Measurements from ENCODE around the gene RNF26. TPM values are rescaled to one million over a fixed set of nuclear protein-coding genes. Genes with fewer than 3 reads are reported as not detected.
A peak's percentile ranks its signal among the peaks of the same experiment; 100 is the strongest.

Gene RNF26
- polyA plus RNA-seq, 1 of the 3 experiments (the other 2 are of a cell fraction), result 31.9 TPM

GRCh38 chr11:119372260-119373058 lies 38.1 kb downstream of the RNF26 start:
- no peaks in the 10 kb centered on the region for H3F3A ChIP-seq (replicated peaks; ENCODE audit: insufficient read depth)
- peaks cover 19 to 97% of the 10 kb centered on the region in 2 experiments for H3K4me1 ChIP-seq (ENCODE audit: control insufficient read depth in 1 of 2, insufficient read depth in 2 of 2, low read depth in 1 of 2, low read length in 1 of 2)
- no peak for TF ChIP-seq MXI1 (IDR thresholded peaks at IDR 0.05; ENCODE audit: low read depth, low read length)
- no peak for TF ChIP-seq SMC3 (IDR thresholded peaks at IDR 0.05; ENCODE audit: low read depth, low read length)
- no peak for TF ChIP-seq RAD21 (IDR thresholded peaks at IDR 0.05; ENCODE audit: low read length)
- no peak for TF ChIP-seq MEF2A (IDR thresholded peaks at IDR 0.05; ENCODE audit: borderline replicate concordance, low read depth)
- no peak for TF ChIP-seq NFIC (IDR thresholded peaks at IDR 0.05; ENCODE audit: borderline replicate concordance)
- no peak for TF ChIP-seq JUND (IDR thresholded peaks at IDR 0.05)
- TF ChIP-seq GATA2 (CRISPR knock-in tag; IDR thresholded peaks at IDR 0.05), result no peak
- H3K27me3 ChIP-seq (ENCODE audit: insufficient read depth), result no peaks in the 10 kb centered on the region
- H3K4me3 ChIP-seq (ENCODE audit: low read depth in 2 of 2, low read length in 1 of 2), result no peak overlapping the region
- H3K79me2 ChIP-seq (ENCODE audit: insufficient read depth), result no peaks in the 10 kb centered on the region
- H3K9me2 ChIP-seq, result no peaks in the 10 kb centered on the region
- no peaks in the 10 kb centered on the region for H3K9me3 ChIP-seq
- WGBS (ENCODE audit: low lambda C conversion rate), result 90% methylated on average over 5 of the region's 26 CpGs
- ChIA-PET CTCF (interaction anchor here (0.9 to 22.5 kb wide), 13 partner anchors 8 to 922 kb away, joined by 3 to 390 read pairs (median 22); partner anchors contain the start of genes C1QTNF5, CBL, MFRP and USP2), POLR2A (interaction anchor here (1.1 kb wide), 1 partner anchor 100 kb away, joined by 3 read pairs; no protein-coding TSS in a partner anchor)
- H3K9ac ChIP-seq, result no peak overlapping the region
- H2AFZ ChIP-seq (ENCODE audit: low read depth), result no peak overlapping the region
- no peak for DNase-seq
- no peaks in the 10 kb centered on the region for H3K36me3 ChIP-seq (replicated peaks in 1 of 2; ENCODE audit: control insufficient read depth in 1 of 2, insufficient read depth in 2 of 2, low read length in 1 of 2)
- no peaks in the 10 kb centered on the region for H4K20me1 ChIP-seq (ENCODE audit: insufficient read depth)
- H3K27ac ChIP-seq (ENCODE audit: low read depth in 2 of 2, low read length in 1 of 2), result peak overlapping the region in 1 of 2 experiments; percentile 16; a peak in 1 of 4 replicates
- H3K4me2 ChIP-seq, result no peak overlapping the region

DNA sequence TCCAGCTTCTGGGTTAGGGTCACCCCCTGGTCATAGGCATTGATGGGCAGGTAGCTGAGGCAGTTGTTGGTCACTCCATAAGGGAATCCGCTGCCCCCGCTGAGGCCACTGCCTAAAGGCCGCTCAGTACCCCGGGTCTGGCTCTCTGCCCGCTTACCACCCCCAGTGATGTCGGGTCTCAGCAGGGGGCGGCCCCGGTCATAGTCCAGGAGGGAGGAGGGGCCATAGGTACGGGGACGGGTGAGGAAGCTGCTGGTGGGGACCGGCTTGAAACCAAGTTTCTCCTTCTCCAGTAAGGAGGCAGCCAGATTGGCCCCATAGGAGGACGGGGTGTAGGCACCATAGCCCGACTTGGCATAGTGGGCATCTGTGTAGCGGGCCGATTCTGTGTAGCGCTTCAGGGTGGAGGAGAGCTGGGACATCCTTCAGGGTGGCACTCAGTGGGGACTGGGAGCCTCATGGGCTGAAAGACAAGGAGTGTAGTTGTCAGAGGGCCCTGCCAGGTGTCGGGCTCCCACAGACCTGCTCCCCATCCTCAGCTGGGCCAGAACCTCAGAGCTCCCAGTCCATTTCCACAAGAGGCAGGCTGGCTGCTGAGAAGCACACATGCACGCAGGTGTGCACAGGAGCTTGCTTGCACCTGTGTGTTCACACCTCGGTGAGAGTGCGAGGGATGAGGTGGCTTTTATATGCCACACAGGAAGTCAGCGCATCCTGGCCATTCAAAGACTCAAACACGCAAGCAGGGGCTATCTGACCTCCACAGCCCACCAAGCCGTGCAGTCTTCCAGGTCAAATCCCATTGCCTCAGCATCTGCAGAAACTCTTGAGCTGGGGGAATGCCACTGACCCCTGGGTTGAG lies 39.0 kb downstream of the RNF26 start:
- no peaks in the 10 kb centered on the region for H3K36me3 ChIP-seq (replicated peaks in 1 of 2; ENCODE audit: control insufficient read depth in 1 of 2, insufficient read depth in 2 of 2, low read length in 1 of 2)
- no peak for DNase-seq
- no peaks in the 10 kb centered on the region for H3K79me2 ChIP-seq (ENCODE audit: insufficient read depth)
- POLR2A ChIA-PET, result interaction anchor here (1.1 to 1.8 kb wide), 3 partner anchors 18 to 99 kb away, joined by 3 to 9 read pairs (median 5); partner anchors contain the start of gene C1QTNF5
- no peaks in the 10 kb centered on the region for H4K20me1 ChIP-seq (ENCODE audit: insufficient read depth)
- peak overlapping the region in 1 of 2 experiments; percentile 98; a peak in 2 of 4 replicates for H3K27ac ChIP-seq (ENCODE audit: low read depth in 2 of 2, low read length in 1 of 2)
- WGBS (ENCODE audit: low lambda C conversion rate), result 85% methylated on average over 19 of the region's 23 CpGs
- no peak overlapping the region for H2AFZ ChIP-seq (ENCODE audit: low read depth)
- CTCF ChIA-PET, result interaction anchor here (0.7 to 22.5 kb wide), 35 partner anchors 8 to 921 kb away, joined by 3 to 390 read pairs (median 5); partner anchors contain the start of genes C1QTNF5, CBL, DPAGT1 and MFRP
- no peaks in the 10 kb centered on the region for H3K9me3 ChIP-seq
- H3K9me2 ChIP-seq, result no peaks in the 10 kb centered on the region
- H3K27me3 ChIP-seq (ENCODE audit: insufficient read depth), result no peaks in the 10 kb centered on the region
- no peak overlapping the region for H3K4me2 ChIP-seq
- peaks cover 17 to 97% of the 10 kb centered on the region in 2 experiments for H3K4me1 ChIP-seq (ENCODE audit: control insufficient read depth in 1 of 2, insufficient read depth in 2 of 2, low read depth in 1 of 2, low read length in 1 of 2)
- TF ChIP-seq, protein P1, sequence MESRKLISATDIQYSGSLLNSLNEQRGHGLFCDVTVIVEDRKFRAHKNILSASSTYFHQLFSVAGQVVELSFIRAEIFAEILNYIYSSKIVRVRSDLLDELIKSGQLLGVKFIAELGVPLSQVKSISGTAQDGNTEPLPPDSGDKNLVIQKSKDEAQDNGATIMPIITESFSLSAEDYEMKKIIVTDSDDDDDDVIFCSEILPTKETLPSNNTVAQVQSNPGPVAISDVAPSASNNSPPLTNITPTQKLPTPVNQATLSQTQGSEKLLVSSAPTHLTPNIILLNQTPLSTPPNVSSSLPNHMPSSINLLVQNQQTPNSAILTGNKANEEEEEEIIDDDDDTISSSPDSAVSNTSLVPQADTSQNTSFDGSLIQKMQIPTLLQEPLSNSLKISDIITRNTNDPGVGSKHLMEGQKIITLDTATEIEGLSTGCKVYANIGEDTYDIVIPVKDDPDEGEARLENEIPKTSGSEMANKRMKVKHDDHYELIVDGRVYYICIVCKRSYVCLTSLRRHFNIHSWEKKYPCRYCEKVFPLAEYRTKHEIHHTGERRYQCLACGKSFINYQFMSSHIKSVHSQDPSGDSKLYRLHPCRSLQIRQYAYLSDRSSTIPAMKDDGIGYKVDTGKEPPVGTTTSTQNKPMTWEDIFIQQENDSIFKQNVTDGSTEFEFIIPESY (IDR thresholded peaks at IDR 0.05; ENCODE audit: borderline replicate concordance, low read depth), result no peak
- TF ChIP-seq RAD21 (IDR thresholded peaks at IDR 0.05; ENCODE audit: low read length), result no peak
- TF ChIP-seq, protein P2, sequence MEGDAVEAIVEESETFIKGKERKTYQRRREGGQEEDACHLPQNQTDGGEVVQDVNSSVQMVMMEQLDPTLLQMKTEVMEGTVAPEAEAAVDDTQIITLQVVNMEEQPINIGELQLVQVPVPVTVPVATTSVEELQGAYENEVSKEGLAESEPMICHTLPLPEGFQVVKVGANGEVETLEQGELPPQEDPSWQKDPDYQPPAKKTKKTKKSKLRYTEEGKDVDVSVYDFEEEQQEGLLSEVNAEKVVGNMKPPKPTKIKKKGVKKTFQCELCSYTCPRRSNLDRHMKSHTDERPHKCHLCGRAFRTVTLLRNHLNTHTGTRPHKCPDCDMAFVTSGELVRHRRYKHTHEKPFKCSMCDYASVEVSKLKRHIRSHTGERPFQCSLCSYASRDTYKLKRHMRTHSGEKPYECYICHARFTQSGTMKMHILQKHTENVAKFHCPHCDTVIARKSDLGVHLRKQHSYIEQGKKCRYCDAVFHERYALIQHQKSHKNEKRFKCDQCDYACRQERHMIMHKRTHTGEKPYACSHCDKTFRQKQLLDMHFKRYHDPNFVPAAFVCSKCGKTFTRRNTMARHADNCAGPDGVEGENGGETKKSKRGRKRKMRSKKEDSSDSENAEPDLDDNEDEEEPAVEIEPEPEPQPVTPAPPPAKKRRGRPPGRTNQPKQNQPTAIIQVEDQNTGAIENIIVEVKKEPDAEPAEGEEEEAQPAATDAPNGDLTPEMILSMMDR (IDR thresholded peaks at IDR 0.05), result no peak
- TF ChIP-seq NFIC (IDR thresholded peaks at IDR 0.05; ENCODE audit: borderline replicate concordance), result no peak
- no peak for TF ChIP-seq CHD2 (IDR thresholded peaks at IDR 0.05; ENCODE audit: low read length, partially characterized antibody)
- TF ChIP-seq, protein P3, sequence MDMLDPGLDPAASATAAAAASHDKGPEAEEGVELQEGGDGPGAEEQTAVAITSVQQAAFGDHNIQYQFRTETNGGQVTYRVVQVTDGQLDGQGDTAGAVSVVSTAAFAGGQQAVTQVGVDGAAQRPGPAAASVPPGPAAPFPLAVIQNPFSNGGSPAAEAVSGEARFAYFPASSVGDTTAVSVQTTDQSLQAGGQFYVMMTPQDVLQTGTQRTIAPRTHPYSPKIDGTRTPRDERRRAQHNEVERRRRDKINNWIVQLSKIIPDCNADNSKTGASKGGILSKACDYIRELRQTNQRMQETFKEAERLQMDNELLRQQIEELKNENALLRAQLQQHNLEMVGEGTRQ (IDR thresholded peaks at IDR 0.05; ENCODE audit: borderline replicate concordance, low read depth, low read length), result no peak
- TF ChIP-seq MAX (IDR thresholded peaks at IDR 0.05; ENCODE audit: low read depth), result no peak
- TF ChIP-seq ELF1 (IDR thresholded peaks at IDR 0.05), result no peak
- TF ChIP-seq IRF3 (IDR thresholded peaks at IDR 0.05; ENCODE audit: low read depth, low read length), result no peak
- no peak for TF ChIP-seq JUND (IDR thresholded peaks at IDR 0.05)
- H3K9ac ChIP-seq, result no peak overlapping the region
- H3F3A ChIP-seq (replicated peaks; ENCODE audit: insufficient read depth), result no peaks in the 10 kb centered on the region
- no peak overlapping the region for H3K4me3 ChIP-seq (ENCODE audit: low read depth in 2 of 2, low read length in 1 of 2)
